Measurements from ENCODE around the gene ITCH. TPM values are rescaled to one million over a fixed set of nuclear protein-coding genes. Genes with fewer than 3 reads are reported as not detected.

ITCH gene
- total and polyA plus RNA-seq, 2 donors (not counting 3 experiments of a cell fraction or from before 2014, with no cell fraction given) = 6.4 to 57.4 TPM

DNA sequence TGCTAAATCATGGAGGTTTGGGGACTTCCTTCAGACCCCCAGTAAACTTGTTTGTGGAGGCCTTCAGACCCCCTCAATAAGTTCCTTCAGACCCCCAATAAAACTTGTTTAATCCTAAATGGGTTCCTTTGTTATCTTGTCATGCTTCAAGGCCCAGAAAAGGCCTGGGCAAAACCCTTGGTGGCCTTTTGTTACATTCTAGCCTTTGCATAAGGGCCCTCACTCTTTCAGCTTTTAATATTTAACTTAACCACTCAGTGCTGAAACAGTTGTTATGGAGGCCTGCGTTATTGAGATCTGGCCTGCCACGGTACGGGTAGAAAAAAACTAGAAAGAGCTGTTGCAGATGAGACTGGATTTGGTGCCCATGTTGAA is 148.8 kb downstream of the ITCH start:
- POLR2A ChIA-PET = no interaction called here
- Histone ChIP-seq H3K4me3 (replicated peaks in 1 of 3; ENCODE audit: insufficient read depth in 1 of 3, low read depth in 1 of 3, low read length in 3 of 3) (no peak overlapping the region), H3K36me3 (ENCODE audit: control insufficient read depth in 2 of 2, extremely low read depth in 1 of 2, insufficient read depth in 2 of 2, low read length in 2 of 2) (peaks cover 5 to 12% of the 10 kb centered on the region in 2 experiments), H4K20me1 (replicated peaks; ENCODE audit: control insufficient read depth, extremely low read depth, insufficient read depth, low read length) (no peaks in the 10 kb centered on the region), H2AFZ (ENCODE audit: low read depth, low read length) (no peak overlapping the region), H3K9ac (replicated peaks; ENCODE audit: extremely low read depth, insufficient read depth, low read length) (no peak overlapping the region), H3K9me1 (replicated peaks; ENCODE audit: control insufficient read depth, extremely low read depth, insufficient read depth, low read length) (no peaks in the 10 kb centered on the region), H3K79me2 (ENCODE audit: control insufficient read depth, insufficient read depth, low read length) (peaks cover 4% of the 10 kb centered on the region), H3K27me3 (ENCODE audit: control insufficient read depth in 2 of 2, insufficient read depth in 2 of 2, low read length in 2 of 2) (no peaks in the 10 kb centered on the region), H3K4me1 (ENCODE audit: control insufficient read depth, extremely low read depth, insufficient read depth, low read length) (peaks cover 8% of the 10 kb centered on the region), H3K4me2 (ENCODE audit: insufficient read depth, low read length) (no peak overlapping the region), H3K27ac (ENCODE audit: insufficient read depth, low read depth, low read length) (no peak overlapping the region), H3K9me3 (replicated peaks; ENCODE audit: control insufficient read depth, insufficient read depth, low read length) (no peaks in the 10 kb centered on the region)
- no peak for DNase-seq (ENCODE audit: low read depth, low spot score)
- FAIRE-seq = no peak
- intact Hi-C loops (cut with micrococcal nuclease) = no loop called here
- dilution Hi-C loops (cut with MboI; ENCODE audit: extremely low pct_ligation_motif_present, low sequenced_read_pairs) = no loop called here
- no peak for TF ChIP-seq GATA2 (IDR thresholded peaks at IDR 0.05; ENCODE audit: insufficient read depth, insufficient read length, low read depth, low read length)
- TF ChIP-seq, protein P1, sequence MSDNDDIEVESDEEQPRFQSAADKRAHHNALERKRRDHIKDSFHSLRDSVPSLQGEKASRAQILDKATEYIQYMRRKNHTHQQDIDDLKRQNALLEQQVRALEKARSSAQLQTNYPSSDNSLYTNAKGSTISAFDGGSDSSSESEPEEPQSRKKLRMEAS (IDR thresholded peaks at IDR 0.05; ENCODE audit: insufficient read depth, insufficient read length) = no peak
- BruUV-seq (replicated peaks) = no TSS peak
- CTCF ChIA-PET = interaction anchor here (0.8 to 1.3 kb wide), 3 partner anchors 11 to 199 kb away, joined by 3 to 5 read pairs (median 4); no protein-coding TSS in a partner anchor

- FAIRE-seq = no peak
- intact Hi-C loops (cut with micrococcal nuclease) (no loop called here), dilution Hi-C loops (cut with MboI; ENCODE audit: extremely low pct_ligation_motif_present, low sequenced_read_pairs) (no loop called here)
- no peak overlapping the region for H2AFZ ChIP-seq (ENCODE audit: low read depth, low read length)
- BruUV-seq (replicated peaks) = no TSS peak
- peaks cover 9% of the 10 kb centered on the region for H3K79me2 ChIP-seq (ENCODE audit: control insufficient read depth, insufficient read depth, low read length)
- POLR2A ChIA-PET = no interaction called here
- H3K36me3 ChIP-seq (ENCODE audit: control insufficient read depth in 2 of 2, extremely low read depth in 1 of 2, insufficient read depth in 2 of 2, low read length in 2 of 2) = peaks cover 5 to 12% of the 10 kb centered on the region in 2 experiments
- H4K20me1 ChIP-seq (replicated peaks; ENCODE audit: control insufficient read depth, extremely low read depth, insufficient read depth, low read length) = no peaks in the 10 kb centered on the region
- H3K4me1 ChIP-seq (ENCODE audit: control insufficient read depth, extremely low read depth, insufficient read depth, low read length) = peaks cover 11% of the 10 kb centered on the region
- DNase-seq (ENCODE audit: low read depth, low spot score) = no peak
- no peak overlapping the region for H3K4me3 ChIP-seq (replicated peaks in 1 of 3; ENCODE audit: insufficient read depth in 1 of 3, low read depth in 1 of 3, low read length in 3 of 3)
- no peak overlapping the region for H3K4me2 ChIP-seq (ENCODE audit: insufficient read depth, low read length)
- no peak for TF ChIP-seq EZH2 (IDR thresholded peaks at IDR 0.05; ENCODE audit: borderline replicate concordance, low read depth, low read length, severe bottlenecking)
- no peak for TF ChIP-seq POLR2A (IDR thresholded peaks at IDR 0.05; ENCODE audit: low read depth, low read length)
- TF ChIP-seq MYC (IDR thresholded peaks at IDR 0.05; ENCODE audit: low read depth, low read length) = no peak
- TF ChIP-seq GATA2 (IDR thresholded peaks at IDR 0.05; ENCODE audit: insufficient read depth, insufficient read length, low read depth, low read length) = no peak
- TF ChIP-seq, protein P1 (IDR thresholded peaks at IDR 0.05; ENCODE audit: insufficient read depth, insufficient read length) = no peak
- no peak for TF ChIP-seq JUN (IDR thresholded peaks at IDR 0.05; ENCODE audit: borderline replicate concordance, insufficient read depth, insufficient read length, low read depth)
- TF ChIP-seq POLR2AphosphoS5 (IDR thresholded peaks at IDR 0.05; ENCODE audit: insufficient read depth, low read depth, low read length) = no peak
- TF ChIP-seq, protein P2, sequence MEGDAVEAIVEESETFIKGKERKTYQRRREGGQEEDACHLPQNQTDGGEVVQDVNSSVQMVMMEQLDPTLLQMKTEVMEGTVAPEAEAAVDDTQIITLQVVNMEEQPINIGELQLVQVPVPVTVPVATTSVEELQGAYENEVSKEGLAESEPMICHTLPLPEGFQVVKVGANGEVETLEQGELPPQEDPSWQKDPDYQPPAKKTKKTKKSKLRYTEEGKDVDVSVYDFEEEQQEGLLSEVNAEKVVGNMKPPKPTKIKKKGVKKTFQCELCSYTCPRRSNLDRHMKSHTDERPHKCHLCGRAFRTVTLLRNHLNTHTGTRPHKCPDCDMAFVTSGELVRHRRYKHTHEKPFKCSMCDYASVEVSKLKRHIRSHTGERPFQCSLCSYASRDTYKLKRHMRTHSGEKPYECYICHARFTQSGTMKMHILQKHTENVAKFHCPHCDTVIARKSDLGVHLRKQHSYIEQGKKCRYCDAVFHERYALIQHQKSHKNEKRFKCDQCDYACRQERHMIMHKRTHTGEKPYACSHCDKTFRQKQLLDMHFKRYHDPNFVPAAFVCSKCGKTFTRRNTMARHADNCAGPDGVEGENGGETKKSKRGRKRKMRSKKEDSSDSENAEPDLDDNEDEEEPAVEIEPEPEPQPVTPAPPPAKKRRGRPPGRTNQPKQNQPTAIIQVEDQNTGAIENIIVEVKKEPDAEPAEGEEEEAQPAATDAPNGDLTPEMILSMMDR (IDR thresholded peaks at IDR 0.05; ENCODE audit: extremely low read depth in 1 of 2, insufficient read depth in 1 of 2, low read depth in 1 of 2, low read length in 2 of 2) = no peak
- TF ChIP-seq FOS (IDR thresholded peaks at IDR 0.05; ENCODE audit: borderline replicate concordance, insufficient read depth, low read length) = no peak
- H3K9me3 ChIP-seq (replicated peaks; ENCODE audit: control insufficient read depth, insufficient read depth, low read length) = no peaks in the 10 kb centered on the region
- H3K9me1 ChIP-seq (replicated peaks; ENCODE audit: control insufficient read depth, extremely low read depth, insufficient read depth, low read length) = no peaks in the 10 kb centered on the region
- no peak overlapping the region for H3K27ac ChIP-seq (ENCODE audit: insufficient read depth, low read depth, low read length)
- CTCF ChIA-PET = interaction anchor here (0.8 to 1.3 kb wide), 4 partner anchors 10 to 200 kb away, joined by 3 to 5 read pairs (median 4); no protein-coding TSS in a partner anchor
- no peak overlapping the region for H3K9ac ChIP-seq (replicated peaks; ENCODE audit: extremely low read depth, insufficient read depth, low read length)
- H3K27me3 ChIP-seq (ENCODE audit: control insufficient read depth in 2 of 2, insufficient read depth in 2 of 2, low read length in 2 of 2) = no peaks in the 10 kb centered on the region
These were observed 149.3 kb downstream of the ITCH start for GRCh38 chr20:34512266-34512954.

Measured in endothelial cell of umbilical vein (primary cell).